Activated T-cell treated with anti-CD3 and anti-CD28 coated beads, Interleukin-2, amount 50 U/mL, for 4 hours (primary cell): ENCODE results near the gene TPPP3. TPM values are rescaled to one million over a fixed set of nuclear protein-coding genes. Genes with fewer than 3 reads are reported as not detected.
A peak's percentile ranks its signal among the peaks of the same experiment; 100 is the strongest.

Source experiments
- ATAC-seq, 2 donors: fragments of 200-7000 bp; cut with Tn5 transposase; one replicate each; pipeline ENCODE4 v1.10.0; 2021
- DNase-seq: peaks from one replicate; pipeline ENCODE4 v3.0.0-alpha.2; 2020
- H3K27me3 Mint-ChIP-seq: one replicate; pipeline ENCODE4 v1.8.0; 2021; ENCODE audit warnings: low read depth, mixed read lengths
- H3K36me3 Mint-ChIP-seq: one replicate; pipeline ENCODE4 v1.8.0; 2022; ENCODE audit warnings: mixed read lengths; ENCODE audit not compliant: insufficient read depth
- H3K4me1 Mint-ChIP-seq: one replicate; pipeline ENCODE4 v1.8.0; 2021; ENCODE audit warnings: low read depth, mixed read lengths
- H3K4me3 Mint-ChIP-seq: one replicate; pipeline ENCODE4 v1.8.0; 2021; ENCODE audit warnings: mild to moderate bottlenecking, moderate library complexity, mixed read lengths
- H3K9me3 Mint-ChIP-seq: one replicate; pipeline ENCODE4 v1.8.0; 2021; ENCODE audit warnings: mixed read lengths
- total RNA-seq, 3 donors: library from RNA; stranded (reverse); gene quantifications; one replicate each; pipeline ENCODE4 v1.2.1, GENCODE V29; 2021

Gene TPPP3
- total RNA-seq, 3 donors from 2014 or later: 0.20 TPM; not detected in 2

GRCh38 chr16:67404740-67405226, 11.5 kb upstream of the TPPP3 start:
- ATAC-seq (no peak), DNase-seq (no peak)
- Mint-ChIP-seq H3K27me3 (peaks cover 19% of the 10 kb centered on the region), H3K4me1 (no peaks in the 10 kb centered on the region), H3K9me3 (no peaks in the 10 kb centered on the region), H3K36me3 (no peaks in the 10 kb centered on the region), H3K4me3 (no peak overlapping the region)

GRCh38 chr16:67403976-67404555, 10.8 kb upstream of the TPPP3 start:
- Mint-ChIP-seq H3K36me3 (no peaks in the 10 kb centered on the region), H3K4me3 (no peak overlapping the region), H3K27me3 (peaks cover 15% of the 10 kb centered on the region), H3K4me1 (no peaks in the 10 kb centered on the region), H3K9me3 (no peaks in the 10 kb centered on the region)
- no peak for DNase-seq
- ATAC-seq: no peak

- Mint-ChIP-seq H3K9me3 (no peaks in the 10 kb centered on the region), H3K27me3 (peaks cover 18% of the 10 kb centered on the region), H3K4me1 (no peaks in the 10 kb centered on the region), H3K36me3 (no peaks in the 10 kb centered on the region), H3K4me3 (no peak overlapping the region)
- ATAC-seq: no peak
- DNase-seq: no peak
Measured at GRCh38 chr16:67400901-67401300, 7.6 kb upstream of the TPPP3 start.

DNA sequence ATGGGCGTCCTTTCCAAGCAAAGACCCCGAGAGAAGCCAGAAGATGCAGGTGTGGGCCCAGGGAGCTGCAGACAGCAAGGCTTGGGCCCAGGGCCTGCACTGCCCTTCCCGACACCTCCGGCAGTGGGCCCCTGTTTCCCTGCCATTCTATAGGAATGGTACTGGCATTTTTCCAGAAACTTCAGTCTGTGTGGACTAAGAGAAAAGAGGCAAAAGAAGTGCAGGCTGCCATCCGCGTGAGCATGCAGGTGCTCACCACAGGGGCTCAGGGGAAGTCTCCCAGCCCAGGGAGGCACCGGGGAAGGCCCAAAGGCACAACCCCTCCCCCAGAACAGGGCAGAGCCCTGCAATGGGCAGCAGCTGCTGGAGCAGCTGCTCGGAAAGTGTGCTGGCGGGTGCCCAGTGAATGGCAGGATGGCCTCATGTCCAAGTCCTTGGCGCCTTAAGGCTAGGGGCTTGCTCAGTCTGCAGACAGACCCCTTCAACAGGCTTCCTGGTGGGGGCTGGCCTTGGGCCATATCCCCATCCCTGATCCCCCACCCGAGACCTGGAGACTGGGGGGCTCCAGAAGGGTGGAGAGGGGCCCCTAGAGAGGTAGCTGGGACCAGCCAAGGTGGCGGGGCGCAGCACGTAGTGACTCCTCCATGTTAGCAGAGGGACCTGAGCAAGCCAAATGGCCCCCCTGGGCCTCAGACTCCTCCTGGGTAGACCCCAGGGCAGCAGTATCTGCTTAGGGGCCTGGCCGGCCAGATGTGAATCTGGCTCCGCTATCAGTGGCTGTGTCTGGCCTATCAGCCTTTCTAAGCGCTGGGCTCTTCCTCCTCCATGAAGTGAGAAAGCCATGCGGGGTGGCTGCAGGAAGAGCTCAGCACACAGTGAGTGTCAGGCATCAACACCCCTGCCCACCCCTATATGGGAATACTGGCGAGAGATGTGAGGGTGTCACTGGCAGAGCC, 6.7 kb upstream of the TPPP3 start:
- no peaks in the 10 kb centered on the region for H3K9me3 Mint-ChIP-seq
- H3K4me3 Mint-ChIP-seq: no peak overlapping the region
- DNase-seq (no peak), ATAC-seq (no peak)
- H3K27me3 Mint-ChIP-seq: peaks cover 27% of the 10 kb centered on the region
- H3K4me1 Mint-ChIP-seq: peaks cover 2% of the 10 kb centered on the region
- H3K36me3 Mint-ChIP-seq: no peaks in the 10 kb centered on the region

- DNase-seq: peak; percentile 33
- Mint-ChIP-seq H3K9me3 (no peaks in the 10 kb centered on the region), H3K27me3 (peaks cover 30% of the 10 kb centered on the region), H3K4me1 (peaks cover 3% of the 10 kb centered on the region), H3K4me3 (no peak overlapping the region), H3K36me3 (no peaks in the 10 kb centered on the region)
- ATAC-seq: peak; percentile 79 to 82
Measured at GRCh38 chr16:67399218-67399733, 6.0 kb upstream of the TPPP3 start.

DNA sequence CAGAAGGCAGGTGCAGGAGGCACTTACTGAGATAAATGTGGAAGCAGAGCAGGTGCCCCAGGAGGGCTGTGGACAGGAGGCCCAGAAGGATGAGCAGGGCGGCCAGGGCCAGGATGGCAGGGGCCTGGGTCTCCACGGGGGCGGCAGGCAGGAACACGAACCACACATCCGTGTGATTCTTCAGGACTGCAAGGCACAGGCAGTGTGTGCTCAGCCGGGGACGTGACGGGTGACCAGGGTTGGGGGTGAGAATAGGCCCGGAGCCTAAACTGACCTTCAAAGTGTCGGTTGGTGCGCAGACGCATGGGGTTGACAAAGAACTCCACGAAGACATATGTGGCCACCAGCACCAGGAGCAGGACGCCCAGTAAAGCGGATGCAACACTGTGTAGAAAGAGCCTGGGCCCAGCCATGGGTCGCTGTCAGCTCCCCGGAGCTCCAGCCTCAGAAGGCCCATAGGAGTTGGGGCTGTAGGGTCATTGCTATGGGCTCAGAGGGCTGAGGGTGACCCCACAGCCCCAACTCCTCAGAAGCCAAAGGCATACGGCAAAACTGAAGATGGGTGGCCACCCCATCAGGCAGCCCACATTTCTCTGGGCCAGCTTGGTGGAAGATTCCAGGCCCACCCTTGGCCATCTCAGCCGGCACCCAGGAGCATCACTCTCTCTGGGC, 5.4 kb upstream of the TPPP3 start:
- Mint-ChIP-seq H3K27me3 (peaks cover 36% of the 10 kb centered on the region), H3K4me3 (no peak overlapping the region), H3K36me3 (no peaks in the 10 kb centered on the region), H3K4me1 (peaks cover 8% of the 10 kb centered on the region), H3K9me3 (no peaks in the 10 kb centered on the region)
- no peak for ATAC-seq
- DNase-seq: no peak

DNA sequence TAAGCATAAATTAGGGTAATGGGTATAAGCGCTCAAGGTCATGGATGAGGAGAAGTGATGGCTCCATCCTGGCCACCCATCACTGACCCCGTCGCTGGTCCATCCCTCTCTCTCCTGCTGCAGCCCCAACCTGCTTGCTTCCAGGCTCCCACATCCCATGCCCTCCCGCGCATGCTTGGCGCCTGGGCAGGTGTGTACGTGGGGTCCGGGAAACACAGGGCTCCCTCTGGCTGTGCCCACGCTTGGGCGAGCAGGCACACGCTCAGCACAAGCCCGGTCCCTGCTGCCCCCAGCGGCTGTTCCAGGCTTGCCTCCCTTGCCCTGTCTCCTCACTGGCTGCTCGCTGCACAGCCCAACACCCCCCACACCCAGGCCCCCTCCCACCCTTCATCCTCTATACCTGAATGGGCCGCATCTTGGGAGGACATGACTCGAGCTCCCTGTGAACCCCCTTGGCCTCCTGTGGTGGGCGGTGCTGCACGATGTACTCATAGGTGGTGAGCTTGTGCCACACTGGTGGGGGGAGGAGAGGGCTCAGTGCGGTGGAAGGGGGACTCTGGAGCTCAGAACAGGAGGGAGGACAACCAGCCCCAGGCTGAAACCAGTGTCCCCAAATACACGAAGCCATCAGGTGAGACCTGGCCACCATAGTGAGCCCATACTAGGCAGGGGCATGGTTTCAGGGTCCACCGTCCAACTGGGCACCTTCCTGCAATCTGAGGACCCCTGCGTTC, 4.7 kb upstream of the TPPP3 start:
- H3K4me3 Mint-ChIP-seq: no peak overlapping the region
- H3K4me1 Mint-ChIP-seq: peaks cover 10% of the 10 kb centered on the region
- no peaks in the 10 kb centered on the region for H3K9me3 Mint-ChIP-seq
- no peak for ATAC-seq
- DNase-seq: no peak
- peaks cover 35% of the 10 kb centered on the region for H3K27me3 Mint-ChIP-seq
- no peaks in the 10 kb centered on the region for H3K36me3 Mint-ChIP-seq

DNA sequence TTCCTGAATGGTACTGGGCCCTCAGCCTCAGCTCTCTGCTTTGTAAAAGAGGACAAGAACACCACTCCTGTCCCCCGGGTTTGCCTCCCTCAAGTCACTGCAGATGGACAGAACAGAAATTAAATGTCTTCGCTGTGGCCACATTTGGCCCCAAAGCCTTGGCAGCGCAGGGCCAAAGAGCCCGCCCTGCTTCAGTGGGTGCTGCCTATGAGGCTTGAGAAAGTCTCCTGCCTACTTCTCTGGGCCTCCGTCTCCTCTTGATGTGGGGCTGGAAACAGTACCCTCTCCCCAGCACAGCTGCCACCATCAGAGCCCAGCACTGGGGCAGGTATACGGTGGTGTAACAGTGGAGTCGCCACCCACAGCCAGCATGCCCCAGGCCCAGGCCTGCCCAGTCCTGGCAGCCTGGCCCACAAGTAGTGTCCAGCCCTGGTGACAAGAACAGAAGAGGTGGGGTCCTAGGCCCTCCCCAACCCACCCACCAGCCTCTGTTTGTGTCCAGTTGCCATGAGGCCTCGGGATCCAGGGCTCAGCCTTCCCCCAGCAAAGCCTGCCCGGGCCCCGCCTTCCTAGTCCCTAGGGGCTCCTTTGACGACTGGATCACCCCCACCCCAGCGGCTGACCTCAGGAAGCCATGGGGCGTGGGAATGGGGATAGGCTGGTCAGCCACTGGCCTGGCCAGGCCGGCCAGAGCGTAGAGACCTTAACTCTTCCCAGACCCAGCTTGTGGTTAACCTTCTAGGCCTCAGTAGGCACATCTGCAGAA, 3.9 kb upstream of the TPPP3 start:
- H3K9me3 Mint-ChIP-seq: no peaks in the 10 kb centered on the region
- no peak overlapping the region for H3K4me3 Mint-ChIP-seq
- ATAC-seq: no peak

GRCh38 chr16:67396159-67397035, 3.1 kb upstream of the TPPP3 start:
- ATAC-seq (no peak), DNase-seq (no peak)
- Mint-ChIP-seq H3K27me3 (peaks cover 40% of the 10 kb centered on the region), H3K9me3 (no peaks in the 10 kb centered on the region), H3K36me3 (no peaks in the 10 kb centered on the region), H3K4me3 (no peak overlapping the region), H3K4me1 (peaks cover 10% of the 10 kb centered on the region)

More for the DNA sequence above, 3.9 kb upstream of the TPPP3 start:
- Mint-ChIP-seq H3K4me1 (peaks cover 10% of the 10 kb centered on the region), H3K36me3 (no peaks in the 10 kb centered on the region), H3K27me3 (peaks cover 36% of the 10 kb centered on the region)
- no peak for DNase-seq

DNA sequence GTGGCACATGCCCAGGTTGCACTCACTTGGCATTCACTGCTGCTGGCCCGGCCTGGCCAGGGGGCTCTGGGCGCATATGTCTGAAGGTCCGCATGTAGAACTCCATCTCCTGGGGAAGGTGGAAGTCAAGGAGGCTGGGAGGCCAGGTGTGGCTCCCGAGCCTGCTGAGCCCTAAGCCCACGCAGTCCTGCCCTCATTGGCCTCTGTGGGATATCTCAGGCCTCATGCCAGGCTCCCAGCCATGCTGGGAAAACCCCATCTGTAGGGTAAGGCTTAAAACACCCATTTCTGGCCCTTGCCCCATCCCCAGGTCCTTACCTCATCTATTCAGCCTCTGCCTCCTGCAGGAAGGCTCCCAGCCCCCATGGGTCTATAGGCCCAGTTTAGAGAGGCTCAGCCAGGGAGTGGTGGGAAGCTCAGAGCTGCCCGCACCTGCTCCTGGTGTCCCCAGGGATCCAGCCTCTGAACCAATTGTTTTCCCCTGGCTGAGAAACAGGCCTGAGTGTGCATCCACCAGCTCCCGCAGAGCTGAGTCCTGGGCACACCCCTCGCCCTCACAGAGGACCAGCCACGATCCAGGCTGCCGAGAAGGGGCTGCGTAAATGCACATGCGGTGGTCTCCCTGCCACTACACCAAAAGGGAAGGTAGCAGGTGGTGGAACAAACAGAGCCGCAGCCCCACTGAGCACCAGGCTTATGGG, 2.3 kb upstream of the TPPP3 start:
- no peaks in the 10 kb centered on the region for H3K36me3 Mint-ChIP-seq
- peaks cover 41% of the 10 kb centered on the region for H3K27me3 Mint-ChIP-seq
- no peak overlapping the region for H3K4me3 Mint-ChIP-seq
- no peaks in the 10 kb centered on the region for H3K9me3 Mint-ChIP-seq
- ATAC-seq (no peak), DNase-seq (no peak)
- peaks cover 10% of the 10 kb centered on the region for H3K4me1 Mint-ChIP-seq

DNA sequence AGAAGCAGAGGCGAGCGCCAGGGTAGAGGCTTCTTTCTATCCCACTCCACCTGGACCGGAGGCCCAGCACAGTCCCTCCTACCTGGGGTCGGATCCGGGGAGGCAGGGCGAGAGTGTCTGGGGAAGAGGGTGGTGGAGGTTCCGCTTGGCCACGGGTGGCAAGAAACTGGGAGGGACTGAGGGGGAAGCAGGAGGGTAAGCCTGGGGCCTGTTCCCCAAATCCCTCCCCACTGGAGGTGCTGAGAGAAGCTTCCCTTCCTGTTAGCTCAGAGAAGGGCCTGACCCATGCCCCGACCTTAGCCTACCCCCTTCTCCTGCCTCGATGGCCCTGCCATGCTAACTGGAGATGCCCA, 1.8 kb upstream of the TPPP3 start:
- H3K36me3 Mint-ChIP-seq: no peaks in the 10 kb centered on the region
- H3K4me1 Mint-ChIP-seq: peaks cover 10% of the 10 kb centered on the region
- H3K27me3 Mint-ChIP-seq: peaks cover 41% of the 10 kb centered on the region
- DNase-seq (no peak), ATAC-seq (no peak)
- H3K9me3 Mint-ChIP-seq: no peaks in the 10 kb centered on the region
- no peak overlapping the region for H3K4me3 Mint-ChIP-seq
